GM21528 (cell line): ENCODE measurements around the gene TCFL5.

Experiments
- ATAC-seq: cut with Tn5 transposase; IDR thresholded peaks from one replicate; pipeline ENCODE4 v1.9.1; 2021; ENCODE audit warnings: mild to moderate bottlenecking, moderate library complexity; ENCODE audit not compliant: unreplicated experiment, low FRiP score

TCFL5 gene

GRCh38 chr20:62861726-62862336, at the start of gene TCFL5:
Gene TCFL5, minus strand, starts transcription at chr20:62861822. Its CDS starts 152 bp downstream, at chr20:62861670.
- ATAC-seq = peak; percentile 57

- ATAC-seq = no peak
These were observed 49.3 kb upstream of the TCFL5 start for GRCh38 chr20:62910777-62911497.

- ATAC-seq = no peak
These were observed 48.7 kb upstream of the TCFL5 start for GRCh38 chr20:62910217-62910766.

- no peak for ATAC-seq
These were observed 47.6 kb upstream of the TCFL5 start for GRCh38 chr20:62908971-62909791.

GRCh38 chr20:62907384-62908317, 46.0 kb upstream of the TCFL5 start:
- ATAC-seq = no peak

GRCh38 chr20:62906647-62907375, 45.2 kb upstream of the TCFL5 start:
- no peak for ATAC-seq

- no peak for ATAC-seq
These were observed 44.6 kb upstream of the TCFL5 start for GRCh38 chr20:62906209-62906608.

GRCh38 chr20:62905536-62906117, 44.0 kb upstream of the TCFL5 start:
- ATAC-seq = no peak

GRCh38 chr20:62902926-62903615, 41.4 kb upstream of the TCFL5 start:
- no peak for ATAC-seq

GRCh38 chr20:62901891-62902290, 40.3 kb upstream of the TCFL5 start:
- ATAC-seq = no peak

GRCh38 chr20:62900692-62901584, 39.3 kb upstream of the TCFL5 start:
- ATAC-seq = no peak

GRCh38 chr20:62900052-62900691, 38.5 kb upstream of the TCFL5 start:
- ATAC-seq = peak; percentile 68

- no peak for ATAC-seq
These were observed 38.0 kb upstream of the TCFL5 start for GRCh38 chr20:62899633-62900051.

- ATAC-seq = no peak
These were observed 37.5 kb upstream of the TCFL5 start for GRCh38 chr20:62898970-62899632.

GRCh38 chr20:62898093-62898964, 36.7 kb upstream of the TCFL5 start:
- ATAC-seq = no peak
